Endothelial cell of umbilical vein (primary cell): ENCODE measurements around the gene PODXL2. TPM values are rescaled to one million over a fixed set of nuclear protein-coding genes. Genes with fewer than 3 reads are reported as not detected.

ENCODE experiments used
- BruUV-seq: library from RNA; stranded (reverse); fragments of 400-500 nt; replicated peaks from 2 replicates; lab custom pipeline; 2021; lab: Mats Ljungman, UMichigan
- CTCF ChIA-PET: fragments of 300-600, 350-600 bp; sonication (Branson Sonifier 250); formaldehyde crosslinking; loops from one replicate; lab custom pipeline; 2021; ENCODE audit warnings: antibody characterized with exemption, inconsistent platforms; lab: Charles Lee
- POLR2A ChIA-PET: fragments of 300-600, 350-600 bp; sonication (Branson Sonifier 250); formaldehyde crosslinking; loops from one replicate; lab custom pipeline; 2021; ENCODE audit warnings: antibody characterized with exemption, inconsistent platforms; lab: Charles Lee
- DNase-seq: peaks from one replicate; pipeline ENCODE4 v3.0.0-alpha.2; 2011; ENCODE audit warnings: low read depth, low spot score
- FAIRE-seq: peaks from 2 replicates; lab custom pipeline; 2011; peaks lifted over from hg19 to GRCh38; lab: Jason Lieb, UNC
- H2AFZ ChIP-seq: 2 replicates; pipeline ENCODE4 v1.6.0; 2012; ENCODE audit warnings: low read depth, low read length, control low read depth, inconsistent platforms
- H3K27ac ChIP-seq: 2 replicates; pipeline ENCODE4 v1.5.1; 2011; ENCODE audit warnings: low read depth, mild to moderate bottlenecking, control low read depth, low read length, moderate library complexity; ENCODE audit not compliant: insufficient read depth
- H3K27me3 ChIP-seq, 2 experiments: 2 replicates each; pipeline versions ENCODE4 v1.6.0 to v1.6.1; 2011; ENCODE audit warnings: low read length in 2 of 2, mixed read lengths in 1 of 2; ENCODE audit not compliant: control insufficient read depth in 2 of 2, insufficient read depth in 2 of 2
- H3K36me3 ChIP-seq, 2 experiments: 2 replicates in 1 of 2; 3 replicates in 1 of 2; pipeline ENCODE4 v1.5.1; 2011; ENCODE audit warnings: low read length in 2 of 2, mild to moderate bottlenecking in 1 of 2, moderate library complexity in 1 of 2; ENCODE audit not compliant: control insufficient read depth in 2 of 2, insufficient read depth in 2 of 2; ENCODE audit errors: extremely low read depth in 1 of 2
- H3K4me1 ChIP-seq: 3 replicates; pipeline ENCODE4 v1.5.1; 2011; ENCODE audit warnings: mild to moderate bottlenecking, low read length; ENCODE audit not compliant: control insufficient read depth, insufficient read depth; ENCODE audit errors: extremely low read depth
- H3K4me2 ChIP-seq: 2 replicates; pipeline ENCODE4 v1.6.1; 2011; ENCODE audit warnings: low read length, control low read depth, mixed read lengths; ENCODE audit not compliant: insufficient read depth
- H3K4me3 ChIP-seq, 3 experiments: fragments of 200-600 bp in 1 of 3; sonication (generic), shearing (Covaris generic) in 1 of 3; replicated peaks in 1 of 3; 2 replicates each; pipeline ENCODE4 v1.5.1; 2011 to 2016; ENCODE audit warnings: control low read depth in 3 of 3, low read length in 3 of 3, mild to moderate bottlenecking in 2 of 3, inconsistent platforms in 1 of 3, low read depth in 1 of 3, moderate library complexity in 1 of 3; ENCODE audit not compliant: insufficient read depth in 1 of 3
- H3K79me2 ChIP-seq: 2 replicates; pipeline ENCODE4 v1.6.0; 2012; ENCODE audit warnings: low read length, inconsistent platforms; ENCODE audit not compliant: control insufficient read depth, insufficient read depth
- H3K9ac ChIP-seq: replicated peaks from 2 replicates; pipeline ENCODE3; 2011; ENCODE audit warnings: low read length, control low read depth; ENCODE audit not compliant: insufficient read depth; ENCODE audit errors: extremely low read depth
- H3K9me1 ChIP-seq: replicated peaks from 3 replicates; pipeline ENCODE4 v1.6.0; 2011; ENCODE audit warnings: mild to moderate bottlenecking, low read length; ENCODE audit not compliant: control insufficient read depth, insufficient read depth; ENCODE audit errors: extremely low read depth
- H3K9me3 ChIP-seq: replicated peaks from 2 replicates; pipeline ENCODE4 v1.5.1; 2012; ENCODE audit warnings: low read length, inconsistent platforms; ENCODE audit not compliant: control insufficient read depth, insufficient read depth
- H4K20me1 ChIP-seq: replicated peaks from 2 replicates; pipeline ENCODE3; 2011; ENCODE audit warnings: mild to moderate bottlenecking, low read length; ENCODE audit not compliant: control insufficient read depth, insufficient read depth; ENCODE audit errors: extremely low read depth
- EZH2 ChIP-seq: IDR thresholded peaks from 2 replicates; pipeline ENCODE4 v1.6.1; 2012; ENCODE audit warnings: borderline replicate concordance, low read depth, mild to moderate bottlenecking, moderate library complexity, low read length, inconsistent platforms; ENCODE audit not compliant: severe bottlenecking
- FOS ChIP-seq: IDR thresholded peaks from 2 replicates; pipeline ENCODE4 v1.6.1; 2011; ENCODE audit warnings: mild to moderate bottlenecking, low read length, moderate library complexity, borderline replicate concordance; ENCODE audit not compliant: insufficient read depth
- GATA2 ChIP-seq: IDR thresholded peaks from 2 replicates; pipeline ENCODE4 v1.7.0; 2011; ENCODE audit warnings: low read depth, mild to moderate bottlenecking, moderate library complexity, mixed read lengths, low read length; ENCODE audit not compliant: insufficient read length, insufficient read depth
- JUN ChIP-seq: IDR thresholded peaks from 2 replicates; pipeline ENCODE4 v1.6.1; 2011; ENCODE audit warnings: borderline replicate concordance, low read depth; ENCODE audit not compliant: insufficient read length, insufficient read depth
- MYC ChIP-seq: IDR thresholded peaks from one replicate; pipeline ENCODE4 v1.6.1; 2011; ENCODE audit warnings: mild to moderate bottlenecking, low read depth, low read length
- POLR2A ChIP-seq: IDR thresholded peaks from 2 replicates; pipeline ENCODE4 v1.6.1; 2012; ENCODE audit warnings: low read depth, mild to moderate bottlenecking, control low read depth, low read length
- POLR2AphosphoS5 ChIP-seq: IDR thresholded peaks from 2 replicates; pipeline ENCODE4 v1.6.1; 2012; ENCODE audit warnings: low read depth, mild to moderate bottlenecking, control low read depth, low read length, moderate library complexity; ENCODE audit not compliant: insufficient read depth
- dilution Hi-C: fragments of 300-500 bp; cut with MboI; formaldehyde crosslinking; loops from one replicate; pipeline ENCODE4 v1.15.0; 2019; ENCODE audit warnings: low sequenced_read_pairs; ENCODE audit not compliant: extremely low pct_ligation_motif_present
- intact Hi-C: fragments of 100-400 bp; cut with micrococcal nuclease; formaldehyde crosslinking; loops from one replicate; pipeline ENCODE4 v1.10.0; 2022
- polyA plus RNA-seq, 4 experiments: library from polyadenylated mRNA; depleted of rRNA in 3 of 4; stranded (reverse) in 3 of 4; unstranded in 1 of 4; fragments of >200 nt; gene quantifications; 2 replicates each; pipeline versions ENCODE4 v1.2.1 to v1.2.3, GENCODE V29; 2011 to 2012; ENCODE audit warnings: missing spikeins in 1 of 4
- total RNA-seq: library from RNA; stranded (reverse); gene quantifications from 2 replicates; pipeline ENCODE4 v1.2.3, GENCODE V29; 2021
- TF ChIP-seq, protein P1 (sequence below), 2 donors: IDR thresholded peaks; 1 replicate in 1 of 2; 2 replicates in 1 of 2; pipeline ENCODE4 v1.5.1; 2011; ENCODE audit warnings: low read length in 2 of 2, mild to moderate bottlenecking in 2 of 2, moderate library complexity in 2 of 2, control low read depth in 1 of 2, inconsistent platforms in 1 of 2, low read depth in 1 of 2; ENCODE audit not compliant: insufficient read depth in 1 of 2; ENCODE audit errors: extremely low read depth in 1 of 2
- TF ChIP-seq, protein P2 (sequence below): IDR thresholded peaks from 2 replicates; pipeline ENCODE4 v1.6.1; 2011; ENCODE audit not compliant: insufficient read depth, insufficient read length

PODXL2 gene
- total and polyA plus RNA-seq, 2 donors (not counting 3 experiments of a cell fraction or from before 2014, with no cell fraction given), result 5.5 to 6.5 TPM

DNA sequence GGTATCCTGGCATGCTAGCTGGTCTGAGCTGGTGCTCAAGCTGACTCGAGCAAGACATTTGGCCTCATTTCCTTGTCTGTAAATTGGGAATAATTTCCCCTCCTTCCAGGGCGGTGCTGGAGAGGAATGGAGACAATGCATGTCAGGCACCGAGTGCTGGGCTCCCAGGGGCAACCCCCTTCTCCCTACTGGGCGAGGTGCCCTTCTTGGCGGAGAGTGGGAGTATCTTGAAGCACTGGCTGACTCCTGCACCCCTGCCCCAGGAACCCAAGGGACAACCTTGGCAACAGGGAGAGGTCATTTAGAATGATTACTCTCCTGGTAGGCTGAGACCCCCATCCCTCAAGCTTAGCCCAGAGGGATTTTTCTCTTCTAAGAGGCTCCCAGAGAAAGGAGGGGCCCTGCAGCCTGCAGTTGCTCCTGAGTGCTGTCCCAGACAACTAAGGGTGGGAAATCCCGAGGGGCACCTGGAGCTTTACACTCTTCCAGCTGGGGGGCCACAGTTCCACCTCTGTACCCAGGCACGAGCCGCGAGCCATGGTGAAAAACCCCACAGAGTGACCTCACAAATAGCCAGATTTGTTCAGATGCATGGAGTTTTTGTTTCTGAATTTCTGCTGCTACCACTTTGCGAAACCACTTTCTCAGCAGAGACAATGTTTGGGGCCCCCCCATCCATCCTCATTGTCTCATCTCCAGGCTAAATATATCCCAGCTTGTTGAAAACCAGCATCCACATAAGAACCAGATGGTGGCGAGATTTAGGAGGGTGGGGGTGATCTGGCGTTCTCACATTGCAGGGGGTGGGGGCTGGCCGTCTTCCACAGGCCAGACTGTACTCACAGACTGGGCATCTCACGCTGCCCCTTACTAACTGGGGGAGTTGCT lies 88.6 kb downstream of the PODXL2 start:
- ChIA-PET POLR2A (no interaction called here), CTCF (interaction anchor here (1.0 to 1.4 kb wide), 2 partner anchors 10 to 18 kb away, joined by 3 read pairs; no protein-coding TSS in a partner anchor)
- H3K27me3 ChIP-seq, result no peaks in the 10 kb centered on the region
- dilution Hi-C loops (no loop called here), intact Hi-C loops (no loop called here)
- no peak overlapping the region for H3K27ac ChIP-seq
- BruUV-seq, result no TSS peak
- H4K20me1 ChIP-seq, result no peaks in the 10 kb centered on the region
- no peaks in the 10 kb centered on the region for H3K79me2 ChIP-seq
- H3K9me3 ChIP-seq, result no peaks in the 10 kb centered on the region
- H3K4me2 ChIP-seq, result no peak overlapping the region
- peaks cover 0 to 3% of the 10 kb centered on the region in 2 experiments for H3K36me3 ChIP-seq
- H3K4me1 ChIP-seq, result peaks cover 21% of the 10 kb centered on the region
- no peak overlapping the region for H3K4me3 ChIP-seq
- H2AFZ ChIP-seq, result no peak overlapping the region
- no peak overlapping the region for H3K9ac ChIP-seq
- FAIRE-seq (no peak), DNase-seq (no peak)
- no peaks in the 10 kb centered on the region for H3K9me1 ChIP-seq
- TF ChIP-seq EZH2 (no peak), MYC (no peak), JUN (no peak), POLR2A (no peak), FOS (no peak), POLR2AphosphoS5 (no peak), GATA2 (no peak)
- TF ChIP-seq, protein P1, sequence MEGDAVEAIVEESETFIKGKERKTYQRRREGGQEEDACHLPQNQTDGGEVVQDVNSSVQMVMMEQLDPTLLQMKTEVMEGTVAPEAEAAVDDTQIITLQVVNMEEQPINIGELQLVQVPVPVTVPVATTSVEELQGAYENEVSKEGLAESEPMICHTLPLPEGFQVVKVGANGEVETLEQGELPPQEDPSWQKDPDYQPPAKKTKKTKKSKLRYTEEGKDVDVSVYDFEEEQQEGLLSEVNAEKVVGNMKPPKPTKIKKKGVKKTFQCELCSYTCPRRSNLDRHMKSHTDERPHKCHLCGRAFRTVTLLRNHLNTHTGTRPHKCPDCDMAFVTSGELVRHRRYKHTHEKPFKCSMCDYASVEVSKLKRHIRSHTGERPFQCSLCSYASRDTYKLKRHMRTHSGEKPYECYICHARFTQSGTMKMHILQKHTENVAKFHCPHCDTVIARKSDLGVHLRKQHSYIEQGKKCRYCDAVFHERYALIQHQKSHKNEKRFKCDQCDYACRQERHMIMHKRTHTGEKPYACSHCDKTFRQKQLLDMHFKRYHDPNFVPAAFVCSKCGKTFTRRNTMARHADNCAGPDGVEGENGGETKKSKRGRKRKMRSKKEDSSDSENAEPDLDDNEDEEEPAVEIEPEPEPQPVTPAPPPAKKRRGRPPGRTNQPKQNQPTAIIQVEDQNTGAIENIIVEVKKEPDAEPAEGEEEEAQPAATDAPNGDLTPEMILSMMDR (IDR thresholded peaks at IDR 0.05; ENCODE audit: extremely low read depth in 1 of 2, insufficient read depth in 1 of 2, low read depth in 1 of 2, low read length in 2 of 2), result no peak
- TF ChIP-seq, protein P2, sequence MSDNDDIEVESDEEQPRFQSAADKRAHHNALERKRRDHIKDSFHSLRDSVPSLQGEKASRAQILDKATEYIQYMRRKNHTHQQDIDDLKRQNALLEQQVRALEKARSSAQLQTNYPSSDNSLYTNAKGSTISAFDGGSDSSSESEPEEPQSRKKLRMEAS, result no peak
